Natural killer cell (primary cell): ENCODE data around the gene DGLUCY. TPM values are rescaled to one million over a fixed set of nuclear protein-coding genes. Genes with fewer than 3 reads are reported as not detected.
"Not testable (repeated sequence)": the region's sequence is repeated elsewhere in the genome, so short reads cannot be mapped to it uniquely, and the experiment has no call there.

Experiments
- ATAC-seq, 3 donors: fragments of 150-1000 bp in 2 of 3; fragments of 200-7000 bp in 1 of 3; cut with Tn5 transposase; 1 replicate in 1 of 3; 2 replicates in 2 of 3; pipeline ENCODE4 v1.10.0; 2021; ENCODE audit warnings: mild to moderate bottlenecking in 2 of 3, moderate library complexity in 2 of 3
- DNase-seq, 2 donors: peaks; one replicate each; pipeline versions ENCODE4 v3.0.0 to v3.0.0-alpha.2; 2013 to 2021; ENCODE audit warnings: mixed read lengths in 1 of 2
- H3K27ac ChIP-seq: one replicate; pipeline ENCODE4 v1.5.1; 2013; ENCODE audit warnings: mild to moderate bottlenecking, low read length
- H3K27me3 ChIP-seq: one replicate; pipeline ENCODE4 v1.6.1; 2013; ENCODE audit warnings: low read length; ENCODE audit not compliant: control insufficient read depth, insufficient read depth
- H3K36me3 ChIP-seq: one replicate; pipeline ENCODE4 v1.6.1; 2013; ENCODE audit warnings: low read length; ENCODE audit not compliant: control insufficient read depth, insufficient read depth
- H3K4me1 ChIP-seq: one replicate; pipeline ENCODE4 v1.6.1; 2013; ENCODE audit warnings: low read length; ENCODE audit not compliant: control insufficient read depth, insufficient read depth
- H3K4me3 ChIP-seq: one replicate; pipeline ENCODE4 v1.5.1; 2013; ENCODE audit warnings: low read length
- H3K9me3 ChIP-seq: one replicate; pipeline ENCODE4 v1.6.1; 2013; ENCODE audit warnings: low read length; ENCODE audit not compliant: control insufficient read depth, insufficient read depth
- H3K27ac Mint-ChIP-seq, 2 donors: one replicate each; pipeline ENCODE4 v1.8.0; 2022; ENCODE audit warnings: mild to moderate bottlenecking in 2 of 2, mixed read lengths in 2 of 2, moderate library complexity in 1 of 2
- H3K27me3 Mint-ChIP-seq, 2 donors: one replicate each; pipeline ENCODE4 v1.8.0; 2022; ENCODE audit warnings: low read depth in 2 of 2, mixed read lengths in 2 of 2
- H3K36me3 Mint-ChIP-seq: one replicate; pipeline ENCODE4 v1.8.0; 2022; ENCODE audit warnings: mixed read lengths
- H3K4me1 Mint-ChIP-seq, 2 donors: one replicate each; pipeline ENCODE4 v1.8.0; 2022; ENCODE audit warnings: mixed read lengths in 2 of 2
- H3K4me3 Mint-ChIP-seq: one replicate; pipeline ENCODE4 v1.8.0; 2022; ENCODE audit warnings: mild to moderate bottlenecking, moderate library complexity, mixed read lengths
- H3K9me3 Mint-ChIP-seq, 2 donors: one replicate each; pipeline ENCODE4 v1.8.0; 2022; ENCODE audit warnings: mixed read lengths in 2 of 2
- CTCF ChIP-seq: fragments of 200-600 bp; IDR thresholded peaks from one replicate; pipeline ENCODE4 v1.8.0; 2022; ENCODE audit warnings: antibody characterized with exemption
- whole genome bisulfite sequencing: methylation state at CpG from one replicate; pipeline ENCODE4 v1.1.7; 2013; ENCODE audit warnings: missing lambda C conversion rate; ENCODE audit not compliant: insufficient coverage; 5-methylcytosine and 5-hydroxymethylcytosine counted together
- intact Hi-C: fragments of 100-400 bp; cut with micrococcal nuclease; formaldehyde crosslinking; loops from one replicate; pipeline ENCODE4 v1.14.2; 2022
- total RNA-seq, 4 donors: library from RNA; stranded (reverse); fragments of 120-200 nt in 1 of 4; gene quantifications; one replicate each; pipeline versions ENCODE4 v1.2.3 to v1.2.4, GENCODE V29; 2013 to 2022

The DGLUCY gene
- total RNA-seq, 3 donors from 2014 or later (not counting 1 experiment from before 2014, with no cell fraction given): 108 to 142 (median 110) TPM

GRCh38 chr14:91244501-91244901 is 130.6 kb downstream of the DGLUCY start, which contains the start of gene GPR68:
Gene GPR68, minus strand, starts transcription at chr14:91244704. Its CDS starts 9,654 bp downstream, at chr14:91235050.
- intact Hi-C loops: loop anchor here (5.0 kb wide), 1 partner anchor 182 kb away; the partner anchor contains the start of gene RPS6KA5
- Histone ChIP-seq H3K36me3 (peaks cover 10% of the 10 kb centered on the region), H3K4me3 (peak within 1 kb of the TSS; percentile 70), H3K4me1 (peaks cover 93% of the 10 kb centered on the region), H3K27ac (peak within 1 kb of the TSS; percentile 92), H3K9me3 (no peaks in the 10 kb centered on the region), H3K27me3 (no peaks in the 10 kb centered on the region)
- DNase-seq (peak in 1 of 2 donors; percentile 68), ATAC-seq (no peak)
- TF ChIP-seq CTCF: no peak
- Mint-ChIP-seq H3K4me1 (peaks cover 75 to 77% of the 10 kb centered on the region in 2 donors), H3K9me3 (no peaks in the 10 kb centered on the region), H3K36me3 (no peaks in the 10 kb centered on the region), H3K4me3 (peak within 1 kb of the TSS; percentile 88), H3K27me3 (no peaks in the 10 kb centered on the region), H3K27ac (peak within 1 kb of the TSS; percentile 86 to 90)
- 18% methylated on average over 12 of the region's 12 CpGs for WGBS

- WGBS: 46% methylated on average over 9 of the region's 9 CpGs
- Mint-ChIP-seq H3K4me1 (peaks cover 76 to 78% of the 10 kb centered on the region in 2 donors), H3K27ac (peak overlapping the region; percentile 86 to 90)
Measured at GRCh38 chr14:91245029-91245428, 131.2 kb downstream of the DGLUCY start.

GRCh38 chr14:91245616-91246015 is 131.7 kb downstream of the DGLUCY start:
- H3K9me3 ChIP-seq, ATAC-seq, H3K9me3 Mint-ChIP-seq, H3K36me3 Mint-ChIP-seq, intact Hi-C loops, H3K4me3 ChIP-seq, H3K36me3 ChIP-seq, DNase-seq, H3K27me3 ChIP-seq, H3K27me3 Mint-ChIP-seq: not testable (repeated sequence)
- WGBS: 90% methylated on average over 7 of the region's 8 CpGs
- H3K4me1 ChIP-seq: peaks cover 98% of the 10 kb centered on the region
- Mint-ChIP-seq H3K4me1 (peaks cover 77 to 78% of the 10 kb centered on the region in 2 donors), H3K27ac (peak overlapping the region; percentile 86 to 92), H3K4me3 (peak overlapping the region; percentile 47)
- peak overlapping the region; percentile 92 for H3K27ac ChIP-seq

More at GRCh38 chr14:91245029-91245428, 131.2 kb downstream of the DGLUCY start:
- Histone ChIP-seq H3K4me3 (peak overlapping the region; percentile 70), H3K27me3 (no peaks in the 10 kb centered on the region), H3K27ac (peak overlapping the region; percentile 92), H3K9me3 (no peaks in the 10 kb centered on the region), H3K36me3 (peaks cover 10% of the 10 kb centered on the region), H3K4me1 (peaks cover 96% of the 10 kb centered on the region)
- H3K9me3 Mint-ChIP-seq: no peaks in the 10 kb centered on the region
- intact Hi-C loops: no loop called here
- DNase-seq (peak in 1 of 2 donors; percentile 89), ATAC-seq (no peak)
- H3K36me3 Mint-ChIP-seq: no peaks in the 10 kb centered on the region
- peak overlapping the region; percentile 88 for H3K4me3 Mint-ChIP-seq
- H3K27me3 Mint-ChIP-seq: no peaks in the 10 kb centered on the region
- TF ChIP-seq CTCF: no peak

GRCh38 chr14:91246051-91246852 is 132.4 kb downstream of the DGLUCY start:
- DNase-seq (peak in 1 of 2 donors; percentile 96), ATAC-seq (peak in 2 of 3 donors; percentile 24 to 54)
- no peak for TF ChIP-seq CTCF
- WGBS: 72% methylated on average over 15 of the region's 15 CpGs
- H3K4me3 Mint-ChIP-seq: peak overlapping the region; percentile 47
- H3K9me3 ChIP-seq: no peaks in the 10 kb centered on the region
- H3K27ac Mint-ChIP-seq: peak overlapping the region; percentile 86 to 92
- H3K4me1 ChIP-seq: peaks cover 98% of the 10 kb centered on the region
- H3K9me3 Mint-ChIP-seq: no peaks in the 10 kb centered on the region
- no peaks in the 10 kb centered on the region for H3K27me3 ChIP-seq
- no peak overlapping the region for H3K4me3 ChIP-seq
- H3K4me1 Mint-ChIP-seq: peaks cover 77 to 78% of the 10 kb centered on the region in 2 donors
- no peaks in the 10 kb centered on the region for H3K36me3 Mint-ChIP-seq
- H3K27me3 Mint-ChIP-seq: no peaks in the 10 kb centered on the region
- H3K36me3 ChIP-seq: peaks cover 10% of the 10 kb centered on the region
- H3K27ac ChIP-seq: peak overlapping the region; percentile 92
- intact Hi-C loops: no loop called here
